Non-pigmented ciliary epithelial cell (primary cell): ENCODE results near the gene CBFA2T3.

Source experiments
- DNase-seq: peaks from one replicate; pipeline ENCODE4 v3.0.0-alpha.2; 2010; ENCODE audit warnings: low read depth

The CBFA2T3 gene

DNA sequence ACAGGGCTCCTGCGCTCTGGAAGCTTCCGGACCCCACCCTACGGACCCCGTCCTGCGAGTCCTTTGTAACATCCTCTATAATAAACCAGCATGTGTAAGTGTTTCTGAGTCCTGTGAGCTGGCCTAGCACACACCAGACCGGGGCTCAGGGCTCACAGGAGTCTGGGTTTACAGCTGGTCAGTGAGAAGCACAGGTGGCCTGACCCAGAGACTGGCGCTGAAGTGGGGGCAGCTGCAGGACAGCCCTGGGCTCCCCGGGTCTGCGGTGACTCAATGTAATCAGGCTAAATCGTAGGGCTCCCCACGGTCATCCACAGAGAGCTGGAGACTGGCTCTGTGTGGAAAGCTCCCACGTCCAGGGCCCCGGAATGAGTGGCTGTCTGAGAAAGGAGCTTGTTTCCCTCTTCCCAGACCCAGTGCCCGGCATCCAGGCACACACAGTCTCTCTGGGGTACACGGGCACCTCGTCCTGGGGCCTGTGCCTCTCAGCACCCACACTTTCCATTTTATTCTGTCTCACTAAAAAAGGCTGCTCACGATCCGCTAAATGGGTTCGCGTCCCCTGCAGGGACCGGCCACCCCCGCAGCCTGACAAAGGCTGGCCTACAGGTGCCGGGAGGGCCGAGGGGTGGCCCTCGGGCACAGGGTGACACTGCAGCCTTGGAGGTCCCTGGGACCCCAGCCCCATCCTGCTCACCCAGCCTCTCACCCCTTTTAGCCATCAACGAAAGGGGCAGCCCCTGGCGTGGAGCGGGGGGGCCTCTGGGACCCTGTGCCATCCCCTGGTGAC lies 18.9 kb upstream of the CBFA2T3 start:
- DNase-seq = no peak

DNA sequence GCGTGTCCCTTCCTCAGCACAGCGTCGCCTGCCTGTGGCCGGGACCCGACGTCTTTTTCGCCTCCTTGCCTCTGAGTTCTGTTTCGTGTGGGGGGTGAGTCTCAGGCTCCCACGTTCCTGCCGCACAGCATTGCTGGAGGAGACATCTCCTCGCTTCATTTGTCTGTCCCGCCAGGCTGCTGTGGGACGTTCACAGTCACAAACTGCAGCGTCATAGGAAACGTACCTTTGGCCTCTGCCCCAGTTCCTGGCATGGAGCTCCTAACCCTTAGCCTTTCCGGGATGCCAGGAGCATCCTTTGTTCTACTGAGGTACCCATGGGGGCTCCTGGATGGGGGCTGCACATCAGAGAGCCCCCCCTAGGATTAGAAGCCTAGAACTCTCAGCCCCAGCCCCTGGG lies 18.2 kb upstream of the CBFA2T3 start:
- DNase-seq = no peak

DNA sequence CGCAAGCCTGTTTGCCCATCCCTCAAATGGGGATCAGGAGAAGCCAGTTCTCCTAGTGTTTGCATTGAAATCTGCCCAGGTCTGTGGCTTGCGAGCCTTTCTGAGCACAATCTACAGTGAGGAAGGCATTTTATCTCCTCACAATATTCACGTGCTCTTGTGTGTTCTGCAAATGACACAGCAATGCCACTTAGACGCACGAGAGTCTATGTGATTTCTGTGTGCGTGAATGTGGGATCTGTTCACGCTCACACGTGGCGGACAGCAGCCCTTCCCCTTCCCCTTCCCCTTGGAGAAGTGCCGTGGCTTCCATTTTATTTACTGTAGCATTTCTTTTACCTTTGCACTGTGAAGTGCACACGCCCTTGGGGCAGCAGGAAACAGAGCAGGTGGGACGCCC lies 17.7 kb upstream of the CBFA2T3 start:
- no peak for DNase-seq

DNA sequence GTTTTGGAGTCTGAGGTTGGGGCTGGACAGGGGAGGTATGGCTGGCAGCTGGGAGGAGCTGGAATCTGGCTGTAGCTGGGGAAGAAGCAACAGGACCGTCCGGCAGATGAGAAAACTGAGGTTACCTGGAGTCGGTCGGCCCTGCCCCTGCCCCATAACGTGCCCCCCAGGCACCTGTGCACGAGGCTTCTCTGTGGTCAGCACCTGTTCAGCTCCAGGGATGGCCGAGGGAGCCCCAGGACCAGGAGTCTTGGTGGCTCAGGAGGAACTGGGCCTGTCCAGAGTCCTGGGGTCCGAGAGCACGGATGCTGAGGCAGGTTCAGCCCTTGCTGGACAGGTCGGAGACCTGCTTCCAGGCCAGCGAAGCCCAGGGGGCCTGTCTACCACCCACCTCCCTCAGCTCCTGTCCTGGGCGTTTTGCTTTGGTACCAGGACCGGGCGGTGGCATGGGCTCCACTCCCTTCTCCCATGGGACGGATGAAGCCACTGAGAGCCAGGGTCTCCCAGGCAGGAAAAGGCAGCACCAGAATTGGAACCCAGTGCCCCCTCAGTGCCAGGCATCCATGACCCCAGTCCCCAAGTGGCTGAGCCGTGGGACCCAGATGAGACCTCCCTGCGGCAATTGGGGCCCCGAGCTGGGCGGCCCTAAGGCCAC lies 17.1 kb upstream of the CBFA2T3 start:
- no peak for DNase-seq

DNA sequence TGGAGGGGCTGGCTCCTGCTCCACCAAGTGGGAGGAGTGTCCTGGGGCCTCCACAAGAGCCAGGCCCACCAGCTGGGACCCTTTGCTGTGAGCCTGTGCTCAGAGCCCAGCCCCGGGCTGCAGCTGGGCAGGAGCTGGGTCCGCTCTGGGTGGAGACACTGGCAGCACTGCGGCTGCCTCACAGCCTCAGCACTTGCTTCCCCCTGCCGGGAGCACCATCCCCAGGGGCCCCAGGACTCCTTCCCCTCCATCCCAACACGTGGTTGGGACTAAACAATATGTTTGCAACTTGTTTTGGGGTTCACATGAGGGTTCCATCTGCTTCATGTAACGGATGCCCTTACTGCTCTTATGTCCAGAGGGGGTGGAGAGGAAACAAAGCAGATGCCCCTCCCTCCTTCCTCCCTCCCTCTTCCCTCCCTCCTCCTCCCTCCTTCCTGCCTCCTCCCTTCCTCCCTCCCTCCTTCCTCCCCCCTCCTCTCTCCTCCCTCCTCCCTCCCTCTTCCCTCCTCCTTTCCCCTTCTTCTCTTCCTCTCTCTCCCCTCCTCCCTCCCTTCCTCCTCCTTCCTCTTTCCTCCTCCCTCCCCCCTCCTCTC lies 16.3 kb upstream of the CBFA2T3 start:
- no peak for DNase-seq

DNA sequence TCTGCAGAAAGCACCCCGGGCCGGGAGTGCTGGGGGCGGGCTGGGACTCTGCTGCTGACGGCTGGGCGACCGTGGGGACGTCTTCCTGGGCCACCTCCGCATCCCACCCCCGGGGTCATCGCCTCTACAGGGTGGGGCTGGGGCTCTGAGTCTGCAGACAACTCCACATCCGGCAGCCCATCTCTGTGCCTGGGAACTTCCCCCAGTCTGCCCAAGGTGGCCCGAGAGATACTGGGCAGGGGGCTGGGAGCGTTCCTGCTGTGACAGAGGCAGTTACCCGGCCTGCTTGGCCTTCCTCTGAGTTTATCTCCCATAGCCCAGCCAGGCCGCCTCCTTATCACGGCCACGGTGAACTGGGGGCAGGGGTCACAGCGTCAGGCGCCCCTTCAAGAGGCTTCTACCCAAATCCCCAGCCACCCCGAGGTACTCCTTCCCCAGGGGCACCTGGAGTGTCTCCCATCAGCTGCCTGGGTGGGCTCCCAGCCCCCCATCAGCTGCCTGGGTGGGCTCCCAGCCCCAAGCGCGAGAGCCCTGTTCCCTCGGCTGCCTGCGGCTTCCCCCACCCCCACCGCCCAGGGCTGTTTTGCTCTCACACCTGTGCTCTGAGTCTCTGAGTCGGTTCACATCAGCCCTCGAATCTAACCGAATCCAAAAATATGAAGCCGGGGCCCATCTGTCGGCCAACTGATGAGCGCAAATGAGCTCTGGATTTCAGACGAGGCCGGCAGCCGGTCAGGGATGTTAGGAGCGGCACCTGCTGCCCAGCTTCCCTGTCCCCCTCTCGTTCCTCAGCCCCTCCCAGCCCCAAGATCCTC lies 15.6 kb upstream of the CBFA2T3 start:
- no peak for DNase-seq

DNA sequence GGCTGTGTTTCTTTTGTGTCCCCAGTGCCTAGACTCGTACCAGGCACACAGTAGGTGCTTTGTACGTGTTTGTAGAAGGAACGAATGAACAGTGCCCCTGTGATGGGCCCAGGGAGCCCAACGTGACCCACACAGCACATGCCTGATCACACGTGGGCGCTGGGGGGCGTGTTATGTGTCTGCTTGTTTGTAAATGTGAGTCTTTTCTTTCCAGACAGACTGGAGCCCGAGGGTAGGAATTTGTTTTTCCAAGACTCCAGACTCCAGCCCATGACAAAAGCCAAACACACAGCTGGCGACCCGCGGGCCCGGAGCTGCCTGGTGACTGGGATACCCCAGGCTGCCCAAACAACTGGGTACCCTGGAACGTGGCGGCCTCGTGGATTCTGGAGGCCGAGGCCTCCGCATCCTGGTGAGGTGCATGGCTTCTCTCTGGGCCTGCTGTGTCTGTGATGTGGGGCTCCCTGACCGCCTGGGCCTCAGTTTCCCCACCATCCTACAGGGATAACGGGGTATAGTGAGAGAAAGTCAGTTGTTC lies 14.9 kb upstream of the CBFA2T3 start:
- no peak for DNase-seq

DNA sequence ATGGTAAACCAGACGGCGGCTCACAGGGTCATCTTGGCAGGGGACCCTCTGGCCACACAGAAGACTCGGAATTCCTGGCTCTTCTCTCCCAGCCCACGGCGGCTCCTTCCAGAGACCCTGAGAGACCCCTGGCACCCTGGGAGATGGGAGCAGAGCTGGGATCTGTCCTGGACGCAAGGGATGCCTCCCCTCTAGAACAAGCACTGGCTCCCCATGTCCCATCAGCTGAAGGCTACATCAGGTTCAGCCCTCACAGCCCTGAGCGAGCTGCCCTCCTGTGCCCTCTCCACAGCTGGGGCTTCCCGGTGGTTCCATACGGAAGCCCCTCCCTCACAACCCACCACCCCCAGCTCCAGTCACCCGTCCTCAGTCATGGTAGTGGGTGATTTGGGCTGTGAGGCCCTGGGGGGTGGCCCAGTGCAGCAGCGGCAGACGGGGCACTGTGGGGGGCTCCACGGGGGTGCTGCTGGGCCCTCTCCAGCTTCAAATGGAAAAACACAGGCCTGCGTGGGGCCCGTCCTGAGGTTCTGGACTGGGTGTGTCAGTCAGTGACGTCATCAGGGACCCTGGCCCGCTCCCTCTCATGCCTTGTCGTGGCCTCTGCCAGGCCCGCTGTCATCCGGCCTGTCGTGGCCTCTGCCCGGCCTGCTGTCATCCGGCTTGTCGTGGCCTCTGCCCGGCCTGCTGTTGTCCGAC lies 13.0 kb upstream of the CBFA2T3 start:
- no peak for DNase-seq

DNA sequence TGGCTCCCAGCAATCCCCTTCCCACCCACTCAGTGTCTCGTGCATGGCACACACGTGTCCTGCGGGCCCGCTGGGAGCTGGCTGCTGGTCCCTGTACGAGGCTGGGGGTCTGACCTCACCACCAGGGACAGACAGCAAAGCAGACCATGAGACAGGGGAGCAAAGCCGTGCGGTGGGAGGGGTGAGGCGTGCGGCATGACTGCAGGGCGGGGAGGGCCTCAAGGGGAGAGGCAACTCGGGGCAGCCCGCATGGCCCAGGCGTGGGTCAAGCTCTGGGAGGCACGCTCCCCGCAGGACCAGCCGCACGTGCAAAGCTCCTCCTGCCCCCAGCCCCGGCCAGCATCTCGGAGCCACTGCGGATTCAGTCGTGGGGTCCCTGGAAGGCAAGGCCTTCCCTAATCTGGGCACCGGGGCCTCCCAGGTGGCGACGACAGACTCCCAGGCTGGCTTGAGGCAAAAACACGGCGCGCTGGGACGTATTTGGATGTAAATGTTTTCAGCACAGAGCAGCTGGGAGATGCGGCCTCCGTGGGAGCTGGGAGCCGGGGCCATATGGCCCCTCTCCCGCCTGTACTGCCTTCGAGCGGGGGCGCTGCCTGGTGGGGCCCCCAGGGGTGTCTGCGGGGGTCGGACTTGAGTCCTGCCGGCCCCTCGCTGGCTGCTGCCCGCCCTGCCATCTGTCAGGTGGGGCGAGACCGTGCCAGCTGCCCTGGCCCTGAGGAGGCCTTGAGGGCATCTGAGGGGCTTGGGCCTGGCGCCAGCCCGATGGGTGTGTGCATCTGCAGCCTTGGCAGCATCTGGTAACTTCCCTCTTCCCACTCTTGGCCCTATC lies 12.2 kb upstream of the CBFA2T3 start:
- no peak for DNase-seq

DNA sequence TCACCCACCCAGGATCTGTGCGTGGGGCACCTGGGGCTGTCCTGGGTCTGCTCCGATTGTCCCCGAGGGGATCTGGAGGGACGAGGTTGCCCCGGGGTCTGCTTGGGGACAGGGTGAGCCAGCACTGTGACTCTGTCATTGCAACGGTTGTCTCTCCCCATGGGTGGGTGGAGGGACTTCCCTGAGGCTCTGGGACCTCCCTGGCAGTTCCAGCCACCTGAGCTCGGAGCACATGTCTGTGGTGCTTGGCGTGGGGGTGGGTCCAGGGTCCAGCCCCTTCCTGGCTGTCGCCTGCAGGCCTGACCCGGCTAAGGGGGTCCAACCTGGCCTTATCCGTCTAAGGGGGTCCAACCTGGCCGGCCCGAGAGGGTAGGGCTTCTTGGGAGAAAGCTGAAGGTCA lies 8.5 kb upstream of the CBFA2T3 start:
- no peak for DNase-seq

DNA sequence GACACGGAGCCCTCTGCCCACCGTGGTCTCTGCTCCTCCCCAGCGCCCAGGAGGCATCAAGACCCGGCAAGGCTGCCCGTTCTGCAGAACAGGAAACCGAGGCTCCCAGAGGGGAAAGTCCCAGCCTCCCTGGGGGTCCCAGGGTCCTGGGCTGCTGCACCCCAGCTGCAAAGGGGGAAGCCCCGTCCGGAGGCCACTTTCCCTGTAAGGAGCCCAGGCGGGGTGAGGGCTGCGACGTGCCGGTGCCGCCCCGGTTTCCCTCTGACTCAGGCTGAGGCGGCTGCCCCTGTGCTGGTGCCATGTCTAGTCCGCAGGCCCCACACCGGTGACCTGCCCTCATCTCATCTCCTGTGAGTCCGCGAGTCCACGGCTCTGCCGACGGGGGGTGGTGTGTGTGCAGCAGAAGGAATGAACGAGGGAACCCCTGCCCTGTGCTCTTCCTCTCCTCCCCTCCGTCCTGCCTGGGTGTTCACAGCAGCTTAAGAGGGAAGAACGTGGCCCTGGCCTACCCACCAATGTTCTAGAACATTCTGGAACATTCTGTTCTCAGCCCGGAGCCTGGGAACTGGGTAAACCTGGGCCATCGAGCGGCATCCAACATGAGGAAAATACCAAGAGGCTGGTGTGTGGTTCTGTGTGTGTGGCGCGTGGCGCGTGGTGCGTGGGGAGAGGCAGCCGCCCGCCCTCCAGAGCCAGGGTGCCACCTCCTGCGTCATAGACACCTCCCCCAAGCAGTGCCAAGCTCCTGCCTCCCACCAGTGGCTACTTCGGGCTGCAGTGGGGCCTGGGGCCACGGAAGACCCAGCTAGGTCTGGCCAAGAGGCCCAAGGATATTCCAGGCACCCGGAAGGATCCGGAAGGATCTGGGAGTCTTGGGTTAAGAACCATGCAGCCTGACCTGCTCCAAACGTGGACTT lies 7.0 kb upstream of the CBFA2T3 start:
- DNase-seq = no peak

DNA sequence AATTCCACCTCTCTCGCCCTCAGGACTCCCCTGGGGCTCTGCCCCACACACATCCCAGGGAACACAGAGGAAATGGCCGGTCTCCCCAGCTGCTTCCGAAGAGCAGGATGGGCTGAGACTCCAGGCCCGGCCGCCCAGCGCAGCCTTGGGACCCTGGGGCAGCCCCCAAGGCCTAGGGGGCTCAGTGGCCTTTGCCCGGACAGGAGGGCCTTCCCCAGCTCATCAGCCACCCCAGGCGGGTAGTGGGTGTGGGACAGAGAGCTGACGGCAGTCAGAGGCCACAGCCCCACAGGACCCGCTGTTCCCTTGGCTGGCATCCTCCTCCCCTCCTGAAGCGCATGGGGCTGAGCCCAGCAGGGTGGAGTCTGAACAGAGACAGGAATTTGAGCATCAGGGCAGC lies 6.2 kb upstream of the CBFA2T3 start:
- no peak for DNase-seq

DNA sequence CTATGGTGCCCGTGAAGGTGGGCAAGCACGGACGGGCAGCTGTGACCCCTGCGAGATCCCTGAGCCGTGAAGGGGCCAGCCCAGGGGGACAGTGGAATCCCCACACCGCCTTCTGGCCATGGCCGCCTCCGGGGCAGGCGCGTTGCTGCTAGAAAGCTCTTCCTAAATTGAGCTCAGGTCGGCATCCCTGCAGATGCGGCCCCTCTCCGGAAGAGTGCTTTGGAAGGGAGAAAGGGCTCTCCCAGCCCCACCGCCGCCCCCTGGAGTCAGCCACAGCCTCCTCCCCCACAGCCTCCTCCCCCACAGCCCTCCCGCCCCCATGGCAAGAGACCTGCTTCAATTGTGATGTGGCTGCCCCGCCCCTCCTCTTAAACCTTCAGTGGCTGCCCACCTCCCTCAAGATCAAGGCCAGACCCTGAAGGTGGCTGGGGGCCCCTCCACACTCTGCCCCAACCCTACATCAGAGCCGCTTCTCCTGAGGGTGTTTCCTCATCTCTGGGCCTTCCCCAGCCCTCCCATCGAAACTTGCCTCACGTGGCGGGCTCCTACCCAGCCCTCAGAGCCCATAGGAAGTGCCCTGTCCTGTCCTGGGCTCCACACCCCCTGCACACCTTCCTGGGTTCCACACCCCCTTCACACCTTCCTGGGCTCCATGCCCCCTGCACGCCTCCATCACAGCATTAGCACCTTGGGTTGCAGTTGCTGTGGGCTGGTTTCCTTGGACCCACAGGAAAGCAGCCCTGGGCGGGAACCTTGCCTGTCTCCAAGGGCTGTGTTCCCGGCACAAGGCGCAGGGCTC lies 5.5 kb upstream of the CBFA2T3 start:
- DNase-seq = no peak

DNA sequence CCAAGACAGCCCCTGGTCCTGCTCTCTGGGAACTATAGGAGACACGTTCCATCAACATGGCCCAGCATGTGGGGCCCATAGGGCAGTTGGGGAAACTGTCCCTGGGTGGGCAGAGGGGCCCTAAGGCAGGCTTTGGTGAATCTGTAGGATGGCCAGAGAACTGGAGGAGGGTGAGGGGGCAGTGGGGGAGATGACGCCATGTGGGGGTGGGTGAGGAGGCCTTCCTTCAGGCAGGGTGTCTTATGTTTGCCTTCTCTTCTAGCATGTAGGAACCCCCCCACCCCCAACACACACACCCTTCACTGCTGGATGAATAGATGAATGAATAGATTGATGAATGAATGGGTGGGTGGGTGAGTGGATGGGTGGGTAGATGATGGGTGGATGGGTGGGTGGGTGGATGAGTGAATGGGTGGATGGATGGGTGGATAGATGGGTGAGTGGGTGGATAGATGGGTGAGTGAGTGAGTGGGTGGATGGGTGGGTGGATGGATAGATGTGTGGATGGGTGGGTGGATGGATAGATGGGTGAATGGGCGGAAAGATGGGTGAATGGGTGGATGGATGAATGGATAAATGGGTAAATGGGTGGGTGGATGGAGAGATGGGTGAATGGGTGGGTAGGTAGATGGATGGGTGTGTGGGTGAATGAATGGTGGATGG lies 2.5 kb upstream of the CBFA2T3 start:
- no peak for DNase-seq

DNA sequence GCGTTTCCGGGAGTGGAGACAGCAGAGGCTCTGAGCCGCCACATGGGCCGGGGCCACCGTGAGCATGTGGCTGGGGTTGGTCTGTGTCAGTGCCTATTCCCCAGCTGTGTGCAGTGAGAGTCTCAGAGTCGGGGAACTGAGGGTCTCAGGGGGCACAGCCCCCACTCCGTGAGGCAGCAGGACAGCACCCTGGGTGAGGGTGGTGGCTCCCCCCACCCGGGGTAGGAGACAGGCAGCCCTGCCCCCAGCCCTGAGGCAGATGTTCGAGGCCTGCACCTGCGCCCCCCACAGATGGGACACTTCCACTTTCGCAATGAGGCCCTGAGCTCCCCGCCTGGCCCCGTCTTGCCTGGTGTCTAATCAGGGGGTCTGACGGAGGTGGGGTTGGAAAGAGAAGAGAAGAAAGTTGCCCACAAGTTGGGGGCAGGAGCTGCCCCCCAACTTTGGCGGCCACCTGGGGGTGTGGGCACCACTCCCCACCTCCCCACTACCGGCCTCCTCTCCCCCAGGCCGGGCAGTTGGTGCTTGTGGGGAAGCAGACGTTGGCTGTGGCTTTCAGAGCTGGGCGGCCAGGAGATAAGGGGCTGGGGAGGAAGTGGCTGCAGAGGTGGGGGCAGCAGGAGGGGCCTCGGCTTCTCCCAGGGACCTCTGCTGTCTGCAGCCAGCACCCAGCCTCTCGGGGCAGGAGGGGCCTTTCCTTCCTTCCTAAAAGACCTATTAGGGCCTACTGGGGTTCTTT lies 1.8 kb upstream of the CBFA2T3 start:
- DNase-seq = no peak

DNA sequence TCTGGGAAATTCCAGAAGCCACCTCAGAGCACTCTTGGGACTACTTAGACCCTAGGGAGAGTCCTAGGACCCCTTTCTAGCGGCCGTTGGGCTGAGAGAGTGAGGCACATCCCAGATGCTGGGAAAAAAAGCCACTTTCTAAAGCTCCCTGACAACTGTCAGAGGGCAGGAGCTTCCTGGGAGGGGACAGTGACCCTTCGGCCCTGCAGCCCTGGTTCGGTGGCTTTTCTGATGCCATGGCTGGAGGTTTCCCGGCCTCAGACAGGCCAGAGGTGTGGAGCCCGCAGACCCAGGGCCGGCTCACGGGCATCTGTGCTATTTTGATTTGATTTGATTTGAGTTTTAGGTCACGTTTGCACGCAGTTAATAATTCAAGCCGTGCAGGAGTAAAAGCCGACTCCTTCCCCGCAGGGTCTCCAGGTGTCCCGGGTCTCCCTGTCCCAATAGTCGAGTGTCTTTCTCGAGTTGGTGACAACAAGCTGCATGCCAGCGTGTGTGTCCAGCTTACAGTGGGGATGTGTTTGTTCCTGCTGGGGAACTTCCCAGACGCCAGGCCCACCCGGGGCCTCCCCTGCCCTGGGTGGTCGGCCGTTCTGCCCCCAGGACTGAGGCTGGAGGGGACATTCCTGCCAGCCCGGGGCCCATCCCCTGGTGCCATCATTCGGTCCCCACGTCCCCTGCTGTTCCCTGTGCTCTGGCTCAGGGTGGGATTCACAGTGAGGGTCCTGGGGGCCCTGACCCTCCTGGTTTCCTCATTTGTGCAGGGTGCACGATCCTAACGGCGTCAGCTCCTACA lies 1.0 kb upstream of the CBFA2T3 start:
- no peak for DNase-seq
